H1 (cell line): ENCODE data around the gene ZBTB22. TPM values are rescaled to one million over a fixed set of nuclear protein-coding genes. Genes with fewer than 3 reads are reported as not detected.

ENCODE experiments used
- SIRT6 ChIP-seq: IDR thresholded peaks from one replicate; pipeline ENCODE4 v1.7.1; 2012; ENCODE audit warnings: low read length, inconsistent platforms
- polyA plus RNA-seq, 7 experiments: library from polyadenylated mRNA; depleted of rRNA in 3 of 7; stranded (reverse) in 5 of 7; unstranded in 2 of 7; fragments of >200 nt in 5 of 7; fragments of 200-250 nt in 2 of 7; gene quantifications; 1 replicate in 5 of 7; 2 replicates in 1 of 7; 4 replicates in 1 of 7; pipeline versions ENCODE4 v1.2.1 to v1.2.3, GENCODE V29; 2011 to 2013; ENCODE audit warnings: missing spikeins in 2 of 7, mixed read lengths in 2 of 7
- total RNA-seq: library from RNA; stranded (reverse); fragmentation: NEBNext Ultra II Directional; extraction: Animal tissue kit (Norgen Biotek cat#: 25700); gene quantifications from 2 replicates; pipeline ENCODE4 v1.2.1, GENCODE V29; 2021
- TF ChIP-seq, protein P1 (sequence below): IDR thresholded peaks from 2 replicates; pipeline ENCODE4 v1.6.1; 2012; ENCODE audit warnings: low read length, inconsistent platforms

The ZBTB22 gene
- total and polyA plus RNA-seq, 2 of the 8 experiments (the other 6 are each of a cell fraction or from before 2014, with no cell fraction given) = 7.4 to 9.9 TPM

DNA sequence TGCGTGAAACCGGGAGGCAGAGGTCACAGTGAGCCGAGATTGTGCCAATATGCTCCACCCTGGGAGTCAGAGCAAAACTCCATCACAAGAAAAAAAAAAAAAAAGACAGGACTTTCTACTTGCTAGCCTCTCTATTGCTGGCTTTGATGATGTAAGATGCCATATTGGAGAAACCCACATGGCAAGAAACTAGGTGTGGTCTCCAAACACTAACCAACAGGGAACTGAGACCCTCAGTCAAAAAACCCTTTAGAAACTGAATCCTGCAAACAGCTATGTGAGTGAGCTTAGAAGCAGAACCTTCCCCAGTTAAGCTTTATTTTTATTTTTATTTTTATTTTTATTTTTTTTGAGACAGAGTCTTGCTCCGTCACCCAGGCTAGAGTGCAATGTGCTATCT lies 18.4 kb upstream of the ZBTB22 start (continued):
- TF ChIP-seq, protein P1, sequence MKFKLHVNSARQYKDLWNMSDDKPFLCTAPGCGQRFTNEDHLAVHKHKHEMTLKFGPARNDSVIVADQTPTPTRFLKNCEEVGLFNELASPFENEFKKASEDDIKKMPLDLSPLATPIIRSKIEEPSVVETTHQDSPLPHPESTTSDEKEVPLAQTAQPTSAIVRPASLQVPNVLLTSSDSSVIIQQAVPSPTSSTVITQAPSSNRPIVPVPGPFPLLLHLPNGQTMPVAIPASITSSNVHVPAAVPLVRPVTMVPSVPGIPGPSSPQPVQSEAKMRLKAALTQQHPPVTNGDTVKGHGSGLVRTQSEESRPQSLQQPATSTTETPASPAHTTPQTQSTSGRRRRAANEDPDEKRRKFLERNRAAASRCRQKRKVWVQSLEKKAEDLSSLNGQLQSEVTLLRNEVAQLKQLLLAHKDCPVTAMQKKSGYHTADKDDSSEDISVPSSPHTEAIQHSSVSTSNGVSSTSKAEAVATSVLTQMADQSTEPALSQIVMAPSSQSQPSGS = no peak
- TF ChIP-seq SIRT6 = no peak
